A549 treated with DMSO at 1 μM for 4 hours (cell line): Measurements from ENCODE around the gene ANKHD1. TPM values are rescaled to one million over a fixed set of nuclear protein-coding genes. Genes with fewer than 3 reads are reported as not detected.

ENCODE experiments used
- total RNA-seq: library from RNA; stranded (reverse); fragments of 200-300 nt; extraction: Qiagen RNA extraction; gene quantifications from 5 replicates; pipeline ENCODE4 v1.2.3, GENCODE V29; 2022; ENCODE audit warnings: low read depth

ANKHD1 gene
- total RNA-seq = 50.2 to 59.9 TPM (median 54.6 TPM) in 5 replicates

GRCh38 chr5:140401362-140402257 lies at the start of gene ANKHD1:
Gene ANKHD1 (plus strand): TSS chr5:140401833. CDS start chr5:140401968, 135 bp downstream.

GRCh38 chr5:140360101-140360500 lies 41.5 kb upstream of the ANKHD1 start, which contains the start of gene SLC4A9:
Gene SLC4A9 (plus strand): TSS chr5:140360194. CDS start chr5:140360237, 43 bp downstream.

GRCh38 chr5:140547508-140548299 lies 146.1 kb downstream of the ANKHD1 start, which contains the start of gene EIF4EBP3:
Gene EIF4EBP3 (plus strand): TSS chr5:140547662. CDS start chr5:140547738, 76 bp downstream.

GRCh38 chr5:140557136-140557805 lies 155.6 kb downstream of the ANKHD1 start, which contains the start of gene SRA1:
Gene SRA1 (minus strand): TSS chr5:140557473. CDS start chr5:140557452, 21 bp downstream.

GRCh38 chr5:140564196-140565023 lies 162.8 kb downstream of the ANKHD1 start, which contains the start of the genes APBB3 and SLC35A4:
Gene APBB3 (minus strand): TSS chr5:140564598. CDS start chr5:140564245, 353 bp downstream.
Gene SLC35A4 (plus strand): TSS chr5:140564828. CDS start chr5:140567170, 2,342 bp downstream.

Other genes starting within 250 kb of the ANKHD1 start
- gene CYSTM1, start 226.6 kb upstream of the ANKHD1 start, total RNA-seq = 143 to 272 TPM (median 158 TPM) in 5 replicates
- 90.6 to 107 TPM (median 92.9 TPM) in 5 replicates for gene PFDN1, start 98.7 kb upstream of the ANKHD1 start, total RNA-seq
- gene HBEGF, start 55.2 kb upstream of the ANKHD1 start, total RNA-seq = 6.8 to 10.4 TPM (median 8.0 TPM) in 5 replicates
- gene SLC4A9, start 41.6 kb upstream of the ANKHD1 start, total RNA-seq = not detected in 5 replicates
- gene EIF4EBP3, start 145.8 kb downstream of the ANKHD1 start, total RNA-seq = 2.1 to 2.9 TPM (median 2.6 TPM) in 5 replicates
- 39.3 to 50.7 TPM (median 47.3 TPM) in 5 replicates for gene SRA1, start 155.6 kb downstream of the ANKHD1 start, total RNA-seq
- gene APBB3, start 162.8 kb downstream of the ANKHD1 start, total RNA-seq = 3.9 to 7.5 TPM (median 7.1 TPM) in 5 replicates
- 78.4 to 87.3 TPM (median 80.6 TPM) in 5 replicates for gene SLC35A4, start 163.0 kb downstream of the ANKHD1 start, total RNA-seq
- 3.6 to 4.4 TPM (median 4.0 TPM) in 5 replicates for gene CD14, start 231.3 kb downstream of the ANKHD1 start, total RNA-seq
- gene TMCO6, start 237.6 kb downstream of the ANKHD1 start, total RNA-seq = 9.3 to 15.1 TPM (median 13.0 TPM) in 5 replicates
- 107 to 124 TPM (median 115 TPM) in 5 replicates for gene NDUFA2, start 245.8 kb downstream of the ANKHD1 start, total RNA-seq
- gene IK, start 246.0 kb downstream of the ANKHD1 start, total RNA-seq = 94.5 to 107 TPM (median 102 TPM) in 5 replicates